OCI-LY7 (cell line): Measurements from ENCODE around the gene CCT7.

Source experiments
- EZH2phosphoT487 ChIP-seq: fragments of 200-600 bp; sonication (generic); IDR thresholded peaks from 2 replicates; pipeline ENCODE4 v1.6.1; 2018; ENCODE audit warnings: low read depth, borderline replicate concordance, mild to moderate bottlenecking, mixed run types, antibody characterized with exemption, low read length, moderate library complexity, mixed read lengths
- TF ChIP-seq, protein P1 (sequence below): fragments of 200-600 bp; sonication (generic); conservative IDR thresholded peaks from 2 replicates; pipeline ENCODE4 v1.5.1; 2014; ENCODE audit warnings: mild to moderate bottlenecking, antibody characterized with exemption, low read length, moderate library complexity, mixed read lengths

- TF ChIP-seq EZH2phosphoT487: no peak
- TF ChIP-seq, protein P1, sequence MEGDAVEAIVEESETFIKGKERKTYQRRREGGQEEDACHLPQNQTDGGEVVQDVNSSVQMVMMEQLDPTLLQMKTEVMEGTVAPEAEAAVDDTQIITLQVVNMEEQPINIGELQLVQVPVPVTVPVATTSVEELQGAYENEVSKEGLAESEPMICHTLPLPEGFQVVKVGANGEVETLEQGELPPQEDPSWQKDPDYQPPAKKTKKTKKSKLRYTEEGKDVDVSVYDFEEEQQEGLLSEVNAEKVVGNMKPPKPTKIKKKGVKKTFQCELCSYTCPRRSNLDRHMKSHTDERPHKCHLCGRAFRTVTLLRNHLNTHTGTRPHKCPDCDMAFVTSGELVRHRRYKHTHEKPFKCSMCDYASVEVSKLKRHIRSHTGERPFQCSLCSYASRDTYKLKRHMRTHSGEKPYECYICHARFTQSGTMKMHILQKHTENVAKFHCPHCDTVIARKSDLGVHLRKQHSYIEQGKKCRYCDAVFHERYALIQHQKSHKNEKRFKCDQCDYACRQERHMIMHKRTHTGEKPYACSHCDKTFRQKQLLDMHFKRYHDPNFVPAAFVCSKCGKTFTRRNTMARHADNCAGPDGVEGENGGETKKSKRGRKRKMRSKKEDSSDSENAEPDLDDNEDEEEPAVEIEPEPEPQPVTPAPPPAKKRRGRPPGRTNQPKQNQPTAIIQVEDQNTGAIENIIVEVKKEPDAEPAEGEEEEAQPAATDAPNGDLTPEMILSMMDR: peak; percentile 65
Measured at GRCh38 chr2:73289304-73289703, 55.2 kb downstream of the CCT7 start.
